IMR-90 (cell line): ENCODE data around the gene WDR81. TPM values are rescaled to one million over a fixed set of nuclear protein-coding genes. Genes with fewer than 3 reads are reported as not detected.

Source experiments
- ATAC-seq: fragments of 200-7000 bp; cut with Tn5 transposase; 2 replicates; pipeline ENCODE4 v1.9.1; 2020; ENCODE audit warnings: low read depth, mild to moderate bottlenecking, moderate library complexity
- BruUV-seq: library from RNA; stranded (reverse); fragments of 400-500 nt; replicated peaks from 2 replicates; lab custom pipeline; 2021; lab: Mats Ljungman, UMichigan
- CTCF ChIA-PET: fragments of 300-600 bp; formaldehyde crosslinking; extraction: SDS; loops from one replicate; lab custom pipeline; 2021; ENCODE audit warnings: antibody characterized with exemption; lab: Yijun Ruan, JAX
- POLR2A ChIA-PET: fragments of 300-600 bp; sonication (Branson Sonifier 250); formaldehyde crosslinking; loops from one replicate; lab custom pipeline; 2022; ENCODE audit warnings: antibody characterized with exemption; ENCODE audit not compliant: unreplicated experiment; lab: Charles Lee
- DNase-seq: peaks from one replicate; pipeline ENCODE4 v3.0.0; 2013
- H2AFZ ChIP-seq: replicated peaks from 2 replicates; pipeline ENCODE3; 2013; ENCODE audit warnings: low read length, mild to moderate bottlenecking; ENCODE audit not compliant: poor library complexity
- H2AK5ac ChIP-seq: 2 replicates; pipeline ENCODE4 v1.6.1; 2013; ENCODE audit warnings: low read depth, low read length, inconsistent platforms
- H2AK9ac ChIP-seq: replicated peaks from 2 replicates; pipeline ENCODE3; 2013; ENCODE audit warnings: mild to moderate bottlenecking, low read depth, low read length, moderate library complexity; ENCODE audit not compliant: poor library complexity
- H2BK120ac ChIP-seq: 2 replicates; pipeline ENCODE4 v1.6.1; 2013; ENCODE audit warnings: low read depth, low read length, inconsistent platforms
- H2BK15ac ChIP-seq: 3 replicates; pipeline ENCODE4 v1.6.1; 2013; ENCODE audit warnings: low read depth, low read length, inconsistent platforms
- H2BK20ac ChIP-seq: 2 replicates; pipeline ENCODE4 v1.6.1; 2013; ENCODE audit warnings: low read depth, mild to moderate bottlenecking, inconsistent platforms, low read length, moderate library complexity
- H2BK5ac ChIP-seq: 2 replicates; pipeline ENCODE4 v1.6.1; 2013; ENCODE audit warnings: mild to moderate bottlenecking, low read depth, low read length, inconsistent platforms; ENCODE audit not compliant: poor library complexity, severe bottlenecking
- H3K14ac ChIP-seq: replicated peaks from 2 replicates; pipeline ENCODE4 v1.6.1; 2013; ENCODE audit warnings: low read depth, low read length, inconsistent platforms
- H3K18ac ChIP-seq: 2 replicates; pipeline ENCODE4 v1.6.1; 2013; ENCODE audit warnings: low read depth, low read length, control low read depth
- H3K23ac ChIP-seq: 2 replicates; pipeline ENCODE4 v1.6.1; 2013; ENCODE audit warnings: low read depth, low read length, inconsistent platforms
- H3K27ac ChIP-seq: 2 replicates; pipeline ENCODE4 v1.5.1; 2013; ENCODE audit warnings: mild to moderate bottlenecking, control low read depth, low read length; ENCODE audit not compliant: insufficient read depth
- H3K27me3 ChIP-seq: 2 replicates; pipeline ENCODE4 v1.6.1; 2013; ENCODE audit warnings: low read length; ENCODE audit not compliant: control insufficient read depth, insufficient read depth
- H3K36me3 ChIP-seq: 2 replicates; pipeline ENCODE4 v1.6.1; 2013; ENCODE audit warnings: low read length, mixed read lengths; ENCODE audit not compliant: control insufficient read depth, insufficient read depth
- H3K4ac ChIP-seq: 2 replicates; pipeline ENCODE4 v1.6.1; 2013; ENCODE audit warnings: low read depth, low read length, inconsistent platforms
- H3K4me1 ChIP-seq: 2 replicates; pipeline ENCODE4 v1.6.1; 2013; ENCODE audit warnings: low read length, mixed read lengths; ENCODE audit not compliant: control insufficient read depth, insufficient read depth
- H3K4me2 ChIP-seq: 2 replicates; pipeline ENCODE4 v1.6.1; 2013; ENCODE audit warnings: low read depth, mild to moderate bottlenecking, control low read depth, low read length, moderate library complexity
- H3K4me3 ChIP-seq: 2 replicates; pipeline ENCODE4 v1.5.1; 2013; ENCODE audit warnings: low read depth, mild to moderate bottlenecking, control low read depth, low read length, moderate library complexity; ENCODE audit not compliant: insufficient read depth
- H3K56ac ChIP-seq: 2 replicates; pipeline ENCODE4 v1.6.1; 2013; ENCODE audit warnings: low read length, inconsistent platforms; ENCODE audit not compliant: insufficient read depth; ENCODE audit errors: extremely low read depth
- H3K79me1 ChIP-seq, 2 experiments: 2 replicates each; pipeline ENCODE4 v1.6.1; 2013; ENCODE audit warnings: low read length in 2 of 2, inconsistent platforms in 1 of 2, low read depth in 1 of 2
- H3K9ac ChIP-seq: 2 replicates; pipeline ENCODE4 v1.6.1; 2013; ENCODE audit warnings: low read depth, low read length, control low read depth
- H3K9me1 ChIP-seq: 2 replicates; pipeline ENCODE4 v1.6.1; 2013; ENCODE audit warnings: low read length, inconsistent platforms; ENCODE audit not compliant: insufficient read depth
- H3K9me3 ChIP-seq: 2 replicates; pipeline ENCODE4 v1.6.1; 2013; ENCODE audit warnings: low read length; ENCODE audit not compliant: control insufficient read depth, insufficient read depth
- H4K20me1 ChIP-seq: 2 replicates; pipeline ENCODE4 v1.6.1; 2013; ENCODE audit warnings: low read length, inconsistent platforms; ENCODE audit not compliant: insufficient read depth
- H4K5ac ChIP-seq: 2 replicates; pipeline ENCODE4 v1.6.1; 2013; ENCODE audit warnings: mild to moderate bottlenecking, low read depth, low read length, control low read depth
- H4K8ac ChIP-seq, 2 experiments: 2 replicates each; pipeline ENCODE4 v1.6.1; 2013; ENCODE audit warnings: low read depth in 2 of 2, low read length in 2 of 2, control low read depth in 1 of 2, inconsistent platforms in 1 of 2
- H4K91ac ChIP-seq: 2 replicates; pipeline ENCODE4 v1.6.1; 2013; ENCODE audit warnings: low read depth, low read length, inconsistent platforms; ENCODE audit not compliant: insufficient read depth
- BHLHE40 ChIP-seq: fragments of 150-350 bp; IDR thresholded peaks from 2 replicates; pipeline ENCODE4 v1.6.1; 2016; ENCODE audit warnings: mild to moderate bottlenecking, low read depth, low read length
- CEBPB ChIP-seq: IDR thresholded peaks from 2 replicates; pipeline ENCODE4 v1.6.1; 2012; ENCODE audit warnings: low read depth, low read length, improper control_type of control experiment
- CHD1 ChIP-seq: IDR thresholded peaks from 2 replicates; pipeline ENCODE4 v1.6.1; 2012; ENCODE audit warnings: low read depth, low read length, improper control_type of control experiment
- FOS ChIP-seq: fragments of 150-350 bp; IDR thresholded peaks from 2 replicates; pipeline ENCODE4 v1.6.1; 2016; ENCODE audit warnings: low read depth, low read length
- MAZ ChIP-seq: IDR thresholded peaks from 2 replicates; pipeline ENCODE4 v1.6.1; 2012; ENCODE audit warnings: low read depth, mild to moderate bottlenecking, low read length, improper control_type of control experiment, moderate library complexity, borderline replicate concordance
- MXI1 ChIP-seq: IDR thresholded peaks from 2 replicates; pipeline ENCODE4 v1.6.1; 2012; ENCODE audit warnings: low read depth, mild to moderate bottlenecking, low read length, moderate library complexity, borderline replicate concordance
- RAD21 ChIP-seq: IDR thresholded peaks from 2 replicates; pipeline ENCODE4 v1.6.1; 2012; ENCODE audit warnings: low read length, improper control_type of control experiment
- RCOR1 ChIP-seq: IDR thresholded peaks from 2 replicates; pipeline ENCODE4 v1.6.1; 2012; ENCODE audit warnings: mild to moderate bottlenecking, low read length, improper control_type of control experiment; ENCODE audit not compliant: insufficient replicate concordance
- SMC3 ChIP-seq: fragments of 150-350 bp; IDR thresholded peaks from 2 replicates; pipeline ENCODE4 v1.6.1; 2016; ENCODE audit warnings: low read depth, mild to moderate bottlenecking, antibody characterized with exemption, low read length, moderate library complexity
- WGBS, 2 experiments: methylation state at CpG; one replicate each; pipeline versions ENCODE4 v1.1.5 to v1.1.7; 2013; ENCODE audit warnings: missing lambda C conversion rate in 2 of 2; ENCODE audit not compliant: insufficient read length in 1 of 2; ENCODE audit errors: extremely low coverage in 2 of 2; 5-methylcytosine and 5-hydroxymethylcytosine counted together
- dilution Hi-C: fragments of 300-500 bp; cut with HindIII; formaldehyde crosslinking; loops from one replicate; pipeline ENCODE4 v1.14.3; 2018; ENCODE audit warnings: low sequenced_read_pairs; ENCODE audit not compliant: unreplicated experiment
- in situ Hi-C: fragments of 300-500 bp; cut with MboI; formaldehyde crosslinking; loops from 3 replicates; pipeline ENCODE4 v1.14.3; 2019; ENCODE audit warnings: low sequenced_read_pairs, inconsistent platforms, mixed read lengths
- intact Hi-C: fragments of 100-400 bp; cut with micrococcal nuclease; formaldehyde crosslinking; loops from 2 replicates; pipeline ENCODE4 v1.10.0; 2022
- polyA plus RNA-seq, 3 experiments: library from polyadenylated mRNA; depleted of rRNA; stranded (reverse); fragments of >200 nt; gene quantifications; 2 replicates each; pipeline ENCODE4 v1.2.3, GENCODE V29; 2012; ENCODE audit warnings: low replicate concordance in 1 of 3
- total RNA-seq: library from RNA; depleted of rRNA; stranded (reverse); fragments of >200 nt; gene quantifications from 2 replicates; pipeline ENCODE4 v1.2.3, GENCODE V29; 2012
- TF ChIP-seq, protein P1 (sequence below): fragments of 150-350 bp; IDR thresholded peaks from 2 replicates; pipeline ENCODE4 v1.6.1; 2017; ENCODE audit warnings: mild to moderate bottlenecking, antibody characterized with exemption, low read length, low read depth

Gene WDR81
- total and polyA plus RNA-seq, 2 of the 4 experiments (the other 2 are of a cell fraction): 3.0 to 8.4 TPM

DNA sequence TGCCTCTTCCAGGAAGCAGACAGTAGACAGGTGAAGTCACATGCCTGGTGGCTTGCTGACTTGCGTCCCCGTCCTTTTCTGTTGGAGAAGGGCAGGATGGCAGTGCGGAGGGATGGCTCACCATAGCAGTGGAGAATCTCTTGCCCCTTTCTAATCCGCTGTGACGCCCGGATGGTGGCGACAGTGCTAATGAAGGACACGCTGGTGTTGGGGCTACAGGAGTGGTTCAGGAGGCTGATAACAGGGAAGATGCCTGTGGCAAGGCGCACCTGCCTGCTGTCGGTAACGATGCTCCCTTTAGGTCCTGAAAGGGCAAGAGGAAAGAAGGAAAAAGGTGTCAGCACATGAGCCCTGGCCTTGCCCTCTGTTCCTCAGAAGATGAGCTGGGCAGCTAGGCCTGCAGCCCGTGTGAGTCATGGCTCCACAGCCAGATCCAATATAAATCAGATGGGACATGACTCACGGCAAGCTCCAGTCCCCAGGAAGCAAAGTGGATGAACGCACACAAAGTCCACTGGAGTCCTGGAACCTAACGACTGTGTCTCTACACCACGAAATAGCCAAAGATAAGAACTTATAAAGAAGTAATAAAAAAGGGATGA lies 62.9 kb downstream of the WDR81 start:
- peak overlapping the region; percentile 44; the same call in 1 of the 2 replicates for H3K56ac ChIP-seq
- intact Hi-C loops: loop anchor here (5.0 to 10.0 kb wide), 2 partner anchors 120 to 213 kb away; no protein-coding TSS in a partner anchor
- H3K79me1 ChIP-seq: peaks cover 5 to 33% of the 10 kb centered on the region in 2 experiments; a peak in 2 of 4 replicates
- no TSS peak for BruUV-seq
- peak; percentile 10; the same call in 1 of the 2 replicates for TF ChIP-seq RAD21
- TF ChIP-seq BHLHE40: peak; percentile 84
- no peak for TF ChIP-seq CEBPB
- TF ChIP-seq RCOR1: peak; percentile 51
- TF ChIP-seq MAZ: peak; percentile 29; the same call in 1 of the 2 replicates
- TF ChIP-seq MXI1: peak; percentile 36; the same call in 1 of the 2 replicates
- peak; percentile 99 for TF ChIP-seq FOS
- TF ChIP-seq, protein P1, sequence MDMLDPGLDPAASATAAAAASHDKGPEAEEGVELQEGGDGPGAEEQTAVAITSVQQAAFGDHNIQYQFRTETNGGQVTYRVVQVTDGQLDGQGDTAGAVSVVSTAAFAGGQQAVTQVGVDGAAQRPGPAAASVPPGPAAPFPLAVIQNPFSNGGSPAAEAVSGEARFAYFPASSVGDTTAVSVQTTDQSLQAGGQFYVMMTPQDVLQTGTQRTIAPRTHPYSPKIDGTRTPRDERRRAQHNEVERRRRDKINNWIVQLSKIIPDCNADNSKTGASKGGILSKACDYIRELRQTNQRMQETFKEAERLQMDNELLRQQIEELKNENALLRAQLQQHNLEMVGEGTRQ: no peak
- no peak; the same call in 1 of the 2 replicates for TF ChIP-seq CHD1
- no peak for TF ChIP-seq SMC3
- dilution Hi-C loops: no loop called here
- peaks cover 8% of the 10 kb centered on the region for H3K36me3 ChIP-seq
- peak overlapping the region; percentile 98 for H3K4ac ChIP-seq
- H2BK20ac ChIP-seq: peak overlapping the region; percentile 87
- peak overlapping the region; percentile 82 for H3K27ac ChIP-seq
- H3K9me3 ChIP-seq: no peaks in the 10 kb centered on the region
- H3K9me1 ChIP-seq: peaks cover 4% of the 10 kb centered on the region
- H3K4me1 ChIP-seq: peaks cover 18% of the 10 kb centered on the region
- H3K4me2 ChIP-seq: peak overlapping the region; percentile 15
- ATAC-seq (peak; percentile 92), DNase-seq (peak; percentile 96)
- H3K23ac ChIP-seq: peak overlapping the region; percentile 87
- H4K91ac ChIP-seq: peak overlapping the region; percentile 87
- no peak overlapping the region for H3K4me3 ChIP-seq
- 100% methylated on average over 1 of the region's 16 CpGs; no CpG with 5 or more reads in 1 of the 2 experiments for WGBS, 2 experiments
- H3K27me3 ChIP-seq: no peaks in the 10 kb centered on the region
- H2AFZ ChIP-seq: peak overlapping the region; percentile 62
- H2BK15ac ChIP-seq: peak overlapping the region; percentile 52; the same call in 1 of the 3 replicates
- H2AK9ac ChIP-seq: peak overlapping the region; percentile 83
- peak overlapping the region; percentile 45 for H4K5ac ChIP-seq
- in situ Hi-C loops: loop anchor here (5.0 to 10.0 kb wide), 2 partner anchors 65 to 133 kb away; partner anchors contain the start of gene WDR81
- H3K9ac ChIP-seq: peak overlapping the region; percentile 48
- H4K8ac ChIP-seq: peak overlapping the region; percentile 18 to 96; a peak in 3 of 4 replicates
- H3K14ac ChIP-seq: peak overlapping the region; percentile 86
- peak overlapping the region; percentile 99 for H2AK5ac ChIP-seq
- H2BK5ac ChIP-seq: peak overlapping the region; percentile 92
- ChIA-PET POLR2A (interaction anchor here (0.6 to 1.6 kb wide), 3 partner anchors 42 to 73 kb away, joined by 3 to 10 read pairs (median 3); partner anchors contain the start of genes RPA1 and SMYD4), CTCF (interaction anchor here (0.9 kb wide), 1 partner anchor 108 kb away, joined by 3 read pairs; no protein-coding TSS in a partner anchor)
- peak overlapping the region; percentile 85 for H2BK120ac ChIP-seq
- peaks cover 4% of the 10 kb centered on the region; the same call in 1 of the 2 replicates for H4K20me1 ChIP-seq
- peak overlapping the region; percentile 62 for H3K18ac ChIP-seq
